ENCODE measurements around the gene NMUR2.

NMUR2 gene

DNA sequence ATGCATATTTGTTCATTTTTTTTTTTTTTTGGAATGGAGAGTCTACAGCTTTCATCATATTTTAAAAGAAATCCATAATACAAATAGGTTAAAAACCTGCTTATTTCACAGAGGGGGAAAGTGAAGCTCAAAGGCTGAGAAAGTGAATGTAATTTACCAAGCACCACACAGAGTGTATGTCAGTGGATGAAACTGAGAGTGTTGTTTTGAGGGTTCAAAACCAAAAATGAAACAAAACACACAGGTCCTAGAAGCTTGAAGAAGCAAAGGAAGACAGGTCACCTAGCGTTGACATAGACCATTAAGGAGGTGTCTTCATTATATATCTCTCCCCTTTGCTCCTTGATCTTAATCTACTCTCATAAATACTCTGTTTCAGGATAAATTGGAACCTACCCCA, 7.5 kb downstream of the NMUR2 start:
- no peak for TF ChIP-seq EGR1 (IDR thresholded peaks at IDR 0.05)
- no peak for TF ChIP-seq TCF12 (IDR thresholded peaks at IDR 0.05; ENCODE audit: low read depth)
- no peak for TF ChIP-seq CREB1 (IDR thresholded peaks at IDR 0.05; ENCODE audit: low read depth)
- no peak for TF ChIP-seq NFIC (IDR thresholded peaks at IDR 0.05)
- TF ChIP-seq CEBPB (IDR thresholded peaks at IDR 0.05): no peak
- no peak for TF ChIP-seq ZBTB7A (IDR thresholded peaks at IDR 0.05; ENCODE audit: low read depth)
- TF ChIP-seq YY1 (IDR thresholded peaks at IDR 0.05; ENCODE audit: low read depth): no peak
- no peak for TF ChIP-seq TEAD4 (IDR thresholded peaks at IDR 0.05)
- no peak for TF ChIP-seq TAF1 (IDR thresholded peaks at IDR 0.05; ENCODE audit: low read depth)
- no peak for TF ChIP-seq FOXM1 (IDR thresholded peaks at IDR 0.05; ENCODE audit: borderline replicate concordance, low read depth)
- TF ChIP-seq, protein P1, sequence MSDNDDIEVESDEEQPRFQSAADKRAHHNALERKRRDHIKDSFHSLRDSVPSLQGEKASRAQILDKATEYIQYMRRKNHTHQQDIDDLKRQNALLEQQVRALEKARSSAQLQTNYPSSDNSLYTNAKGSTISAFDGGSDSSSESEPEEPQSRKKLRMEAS (IDR thresholded peaks at IDR 0.05): no peak
- TF ChIP-seq EP300 (IDR thresholded peaks at IDR 0.05; ENCODE audit: borderline replicate concordance): no peak
- TF ChIP-seq RAD21 (IDR thresholded peaks at IDR 0.05; ENCODE audit: low read depth): no peak
- TF ChIP-seq, protein P2, sequence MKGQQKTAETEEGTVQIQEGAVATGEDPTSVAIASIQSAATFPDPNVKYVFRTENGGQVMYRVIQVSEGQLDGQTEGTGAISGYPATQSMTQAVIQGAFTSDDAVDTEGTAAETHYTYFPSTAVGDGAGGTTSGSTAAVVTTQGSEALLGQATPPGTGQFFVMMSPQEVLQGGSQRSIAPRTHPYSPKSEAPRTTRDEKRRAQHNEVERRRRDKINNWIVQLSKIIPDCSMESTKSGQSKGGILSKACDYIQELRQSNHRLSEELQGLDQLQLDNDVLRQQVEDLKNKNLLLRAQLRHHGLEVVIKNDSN (IDR thresholded peaks at IDR 0.05): no peak
- TF ChIP-seq, protein P3, sequence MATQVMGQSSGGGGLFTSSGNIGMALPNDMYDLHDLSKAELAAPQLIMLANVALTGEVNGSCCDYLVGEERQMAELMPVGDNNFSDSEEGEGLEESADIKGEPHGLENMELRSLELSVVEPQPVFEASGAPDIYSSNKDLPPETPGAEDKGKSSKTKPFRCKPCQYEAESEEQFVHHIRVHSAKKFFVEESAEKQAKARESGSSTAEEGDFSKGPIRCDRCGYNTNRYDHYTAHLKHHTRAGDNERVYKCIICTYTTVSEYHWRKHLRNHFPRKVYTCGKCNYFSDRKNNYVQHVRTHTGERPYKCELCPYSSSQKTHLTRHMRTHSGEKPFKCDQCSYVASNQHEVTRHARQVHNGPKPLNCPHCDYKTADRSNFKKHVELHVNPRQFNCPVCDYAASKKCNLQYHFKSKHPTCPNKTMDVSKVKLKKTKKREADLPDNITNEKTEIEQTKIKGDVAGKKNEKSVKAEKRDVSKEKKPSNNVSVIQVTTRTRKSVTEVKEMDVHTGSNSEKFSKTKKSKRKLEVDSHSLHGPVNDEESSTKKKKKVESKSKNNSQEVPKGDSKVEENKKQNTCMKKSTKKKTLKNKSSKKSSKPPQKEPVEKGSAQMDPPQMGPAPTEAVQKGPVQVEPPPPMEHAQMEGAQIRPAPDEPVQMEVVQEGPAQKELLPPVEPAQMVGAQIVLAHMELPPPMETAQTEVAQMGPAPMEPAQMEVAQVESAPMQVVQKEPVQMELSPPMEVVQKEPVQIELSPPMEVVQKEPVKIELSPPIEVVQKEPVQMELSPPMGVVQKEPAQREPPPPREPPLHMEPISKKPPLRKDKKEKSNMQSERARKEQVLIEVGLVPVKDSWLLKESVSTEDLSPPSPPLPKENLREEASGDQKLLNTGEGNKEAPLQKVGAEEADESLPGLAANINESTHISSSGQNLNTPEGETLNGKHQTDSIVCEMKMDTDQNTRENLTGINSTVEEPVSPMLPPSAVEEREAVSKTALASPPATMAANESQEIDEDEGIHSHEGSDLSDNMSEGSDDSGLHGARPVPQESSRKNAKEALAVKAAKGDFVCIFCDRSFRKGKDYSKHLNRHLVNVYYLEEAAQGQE (IDR thresholded peaks at IDR 0.05; ENCODE audit: low read depth): no peak

DNA sequence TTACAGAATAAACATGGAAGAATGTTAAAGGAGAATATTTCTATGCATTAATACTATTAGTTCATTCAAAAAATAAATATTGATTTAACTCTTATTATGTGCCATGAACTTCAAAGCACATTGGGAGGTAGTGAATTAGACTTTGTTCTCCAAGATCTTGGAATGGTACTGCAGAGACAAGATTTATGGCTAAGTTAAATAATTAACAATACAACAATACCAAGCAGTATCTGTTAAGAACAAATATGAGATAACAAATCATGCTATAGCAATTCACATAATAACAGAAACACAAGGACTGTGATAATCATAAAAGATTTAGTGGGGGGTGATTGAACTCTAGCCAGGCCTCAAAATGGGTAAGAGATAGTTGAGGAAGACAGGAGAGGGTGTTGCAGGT, 11.6 kb downstream of the NMUR2 start:
- TF ChIP-seq NFIC (IDR thresholded peaks at IDR 0.05): no peak
- no peak for TF ChIP-seq EP300 (IDR thresholded peaks at IDR 0.05; ENCODE audit: borderline replicate concordance)
- TF ChIP-seq TCF12 (IDR thresholded peaks at IDR 0.05; ENCODE audit: low read depth): no peak
- TF ChIP-seq, protein P3 (IDR thresholded peaks at IDR 0.05; ENCODE audit: low read depth): no peak
- no peak for TF ChIP-seq FOXM1 (IDR thresholded peaks at IDR 0.05; ENCODE audit: borderline replicate concordance, low read depth)

DNA sequence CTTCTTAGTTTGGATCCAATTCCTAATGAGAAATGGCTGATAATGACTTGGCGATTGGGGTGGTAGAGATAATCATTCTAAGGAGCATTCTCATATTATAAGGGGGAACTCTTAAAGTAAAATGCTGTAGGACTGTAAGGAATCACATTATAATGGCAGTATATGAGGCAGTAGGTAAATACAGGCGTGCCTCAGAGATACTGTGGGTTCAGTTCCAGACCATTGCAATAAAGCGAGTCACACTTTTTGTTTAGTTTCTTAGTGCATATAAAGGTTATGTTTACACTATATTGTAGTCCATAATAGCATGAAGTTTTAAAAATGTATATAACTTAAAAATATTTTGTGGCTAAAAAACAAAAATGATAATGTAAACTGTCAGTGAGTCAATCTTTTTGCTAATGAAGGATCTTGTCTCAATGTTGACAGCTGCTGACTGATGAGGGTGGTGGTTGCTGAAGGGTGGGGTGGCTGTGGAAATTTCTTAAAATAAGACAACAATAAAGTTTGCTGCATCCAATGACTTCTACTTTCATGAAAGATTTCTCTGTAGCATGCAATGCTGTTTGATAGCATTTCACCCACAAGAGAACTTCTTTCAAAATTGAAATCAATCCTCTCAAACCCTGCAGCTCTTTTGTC, 15.8 kb downstream of the NMUR2 start:
- TF ChIP-seq, protein P3 (IDR thresholded peaks at IDR 0.05; ENCODE audit: low read depth): no peak
- TF ChIP-seq, protein P2 (IDR thresholded peaks at IDR 0.05): no peak
- TF ChIP-seq TAF1 (IDR thresholded peaks at IDR 0.05; ENCODE audit: low read depth): no peak
- TF ChIP-seq NFIC (IDR thresholded peaks at IDR 0.05): no peak
- TF ChIP-seq TEAD4 (IDR thresholded peaks at IDR 0.05): no peak
- no peak for TF ChIP-seq YY1 (IDR thresholded peaks at IDR 0.05; ENCODE audit: low read depth)
- TF ChIP-seq CREB1 (IDR thresholded peaks at IDR 0.05; ENCODE audit: low read depth): no peak
- no peak for TF ChIP-seq FOXM1 (IDR thresholded peaks at IDR 0.05; ENCODE audit: borderline replicate concordance, low read depth)
- TF ChIP-seq EGR1 (IDR thresholded peaks at IDR 0.05): no peak
- TF ChIP-seq TCF12 (IDR thresholded peaks at IDR 0.05; ENCODE audit: low read depth): no peak

DNA sequence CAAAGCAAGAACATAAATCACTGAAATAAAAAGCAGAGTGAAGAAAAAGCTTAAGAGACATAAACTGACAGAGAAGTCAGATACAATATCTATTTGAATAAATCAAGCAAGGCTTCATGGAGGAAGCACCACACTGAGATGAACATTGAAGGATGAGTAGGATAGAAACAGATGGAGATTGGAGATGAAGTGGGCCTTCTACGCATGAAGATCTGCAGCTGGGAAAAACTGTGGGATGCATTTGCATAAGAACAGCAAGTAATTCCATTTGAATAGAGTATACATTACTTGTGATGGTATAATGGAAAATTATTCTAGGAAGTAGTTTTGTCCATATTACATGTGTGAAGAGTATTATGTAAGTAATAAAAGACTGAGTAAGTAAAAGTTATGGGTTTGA, 16.5 kb downstream of the NMUR2 start:
- TF ChIP-seq FOXM1 (IDR thresholded peaks at IDR 0.05; ENCODE audit: borderline replicate concordance, low read depth) (no peak), CREB1 (IDR thresholded peaks at IDR 0.05; ENCODE audit: low read depth) (no peak)

DNA sequence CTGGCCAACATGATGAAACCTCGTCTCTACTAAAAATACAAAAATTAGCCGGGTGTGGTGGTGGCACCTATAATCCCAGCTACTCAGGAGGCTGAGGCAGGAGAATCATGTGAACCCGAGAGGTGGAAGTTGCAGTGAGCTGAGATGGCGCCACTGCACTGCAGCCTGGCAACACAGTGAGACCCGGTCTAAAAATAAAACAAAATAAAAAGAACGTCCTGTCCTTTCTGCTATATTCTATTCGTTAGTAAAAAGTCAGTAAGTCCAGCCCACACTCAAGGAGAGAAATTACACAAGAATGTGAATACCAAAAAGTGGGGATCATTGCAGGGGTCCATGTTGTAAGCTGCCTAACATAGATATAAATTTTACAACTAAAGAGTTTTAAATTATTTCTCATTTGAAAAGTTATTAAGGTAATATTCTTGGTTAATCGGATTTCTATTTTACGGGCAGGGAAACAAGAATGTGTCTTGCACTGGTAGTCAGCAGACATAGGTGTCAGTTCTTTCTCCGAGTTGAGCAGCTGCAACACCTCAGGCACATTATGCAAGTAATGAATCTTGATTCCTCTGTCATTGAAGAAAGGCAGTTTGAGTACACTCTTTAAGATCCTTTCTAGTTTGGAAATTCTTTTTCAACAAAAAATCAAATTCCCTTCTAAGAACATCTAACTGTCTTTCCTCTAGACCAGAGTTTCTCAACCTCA, 24.5 kb downstream of the NMUR2 start:
- TF ChIP-seq TCF12 (IDR thresholded peaks at IDR 0.05; ENCODE audit: low read depth) (no peak), NFIC (IDR thresholded peaks at IDR 0.05) (no peak), CREB1 (IDR thresholded peaks at IDR 0.05; ENCODE audit: low read depth) (no peak), EGR1 (IDR thresholded peaks at IDR 0.05) (no peak), YY1 (IDR thresholded peaks at IDR 0.05; ENCODE audit: low read depth) (no peak), ZBTB7A (IDR thresholded peaks at IDR 0.05; ENCODE audit: low read depth) (no peak), FOXM1 (IDR thresholded peaks at IDR 0.05; ENCODE audit: borderline replicate concordance, low read depth) (no peak), TAF1 (IDR thresholded peaks at IDR 0.05; ENCODE audit: low read depth) (no peak), EP300 (IDR thresholded peaks at IDR 0.05; ENCODE audit: borderline replicate concordance) (no peak), TEAD4 (IDR thresholded peaks at IDR 0.05) (no peak), CEBPB (IDR thresholded peaks at IDR 0.05) (no peak), RAD21 (IDR thresholded peaks at IDR 0.05; ENCODE audit: low read depth) (no peak)
- TF ChIP-seq, protein P1 (IDR thresholded peaks at IDR 0.05): no peak
- TF ChIP-seq, protein P3 (IDR thresholded peaks at IDR 0.05; ENCODE audit: low read depth): no peak
- TF ChIP-seq, protein P2 (IDR thresholded peaks at IDR 0.05): no peak
